GM19463 (cell line): ENCODE results near the gene CFAP299.
A peak's percentile ranks its signal among the peaks of the same experiment; 100 is the strongest.

Source experiments
- ATAC-seq: cut with Tn5 transposase; IDR thresholded peaks from one replicate; pipeline ENCODE4 v1.9.1; 2021; ENCODE audit warnings: mild to moderate bottlenecking, moderate library complexity; ENCODE audit not compliant: unreplicated experiment

Gene CFAP299

GRCh38 chr4:80803337-80803736 is 467.8 kb downstream of the CFAP299 start:
- no peak for ATAC-seq

- no peak for ATAC-seq
These were observed 470.9 kb downstream of the CFAP299 start for GRCh38 chr4:80806472-80806871.

- no peak for ATAC-seq
These were observed 473.7 kb downstream of the CFAP299 start for GRCh38 chr4:80809039-80809729.

GRCh38 chr4:80811406-80811805 is 475.9 kb downstream of the CFAP299 start:
- no peak for ATAC-seq

GRCh38 chr4:80812145-80812544 is 476.6 kb downstream of the CFAP299 start:
- no peak for ATAC-seq

- ATAC-seq, result no peak
These were observed 478.7 kb downstream of the CFAP299 start for GRCh38 chr4:80814266-80814665.

- ATAC-seq, result no peak
These were observed 496.1 kb downstream of the CFAP299 start for GRCh38 chr4:80831383-80832361.

- no peak for ATAC-seq
These were observed 503.8 kb downstream of the CFAP299 start for GRCh38 chr4:80839281-80839680.

GRCh38 chr4:80839792-80840191 is 504.3 kb downstream of the CFAP299 start:
- no peak for ATAC-seq

- no peak for ATAC-seq
These were observed 504.9 kb downstream of the CFAP299 start for GRCh38 chr4:80840396-80840795.

GRCh38 chr4:80841587-80842281 is 506.2 kb downstream of the CFAP299 start:
- no peak for ATAC-seq

GRCh38 chr4:80846210-80846609 is 510.7 kb downstream of the CFAP299 start:
- ATAC-seq, result no peak

- ATAC-seq, result no peak
These were observed 516.5 kb downstream of the CFAP299 start for GRCh38 chr4:80852061-80852460.

- ATAC-seq, result no peak
These were observed 538.0 kb downstream of the CFAP299 start for GRCh38 chr4:80873571-80873970.

- no peak for ATAC-seq
These were observed 539.4 kb downstream of the CFAP299 start for GRCh38 chr4:80874979-80875378.

GRCh38 chr4:80875642-80876041 is 540.1 kb downstream of the CFAP299 start:
- ATAC-seq, result peak; percentile 81

GRCh38 chr4:80876810-80877209 is 541.3 kb downstream of the CFAP299 start:
- peak; percentile 73 for ATAC-seq

- no peak for ATAC-seq
These were observed 542.7 kb downstream of the CFAP299 start for GRCh38 chr4:80878218-80878617.

- ATAC-seq, result peak; percentile 79
These were observed 562.2 kb downstream of the CFAP299 start for GRCh38 chr4:80897537-80898303.

- ATAC-seq, result no peak
These were observed 565.4 kb downstream of the CFAP299 start for GRCh38 chr4:80900908-80901307.

- no peak for ATAC-seq
These were observed 567.5 kb downstream of the CFAP299 start for GRCh38 chr4:80903020-80903419.
